SU-DHL-6 (cell line): ENCODE measurements around the gene CDK19.
A peak's percentile ranks its signal among the peaks of the same experiment; 100 is the strongest.

ENCODE experiments used
- H2AFZ ChIP-seq: fragments of 200-600 bp; sonication (generic); 2 replicates; pipeline ENCODE4 v1.6.1; 2014; ENCODE audit warnings: low read depth, mild to moderate bottlenecking, moderate library complexity, mixed read lengths, antibody characterized with exemption, low read length; ENCODE audit not compliant: severe bottlenecking
- H3F3A ChIP-seq: fragments of 200-600 bp; shearing (Covaris generic); 2 replicates; pipeline ENCODE4 v1.6.0; 2016; ENCODE audit warnings: antibody characterized with exemption, mild to moderate bottlenecking; ENCODE audit not compliant: insufficient read depth
- H3K27ac ChIP-seq: fragments of 200-600 bp; sonication (generic); 2 replicates; pipeline ENCODE4 v1.5.1; 2016; ENCODE audit warnings: low read depth, mild to moderate bottlenecking, low read length, moderate library complexity, mixed read lengths
- H3K27me3 ChIP-seq: fragments of 200-600 bp; sonication (generic), shearing (Covaris generic); 2 replicates; pipeline ENCODE4 v1.6.0; 2014; ENCODE audit warnings: mild to moderate bottlenecking, low read length
- H3K36me3 ChIP-seq: fragments of 200-600 bp; sonication (generic); 2 replicates; pipeline ENCODE4 v1.6.1; 2014; ENCODE audit warnings: mild to moderate bottlenecking, low read length, mixed read lengths
- H3K4me2 ChIP-seq: fragments of 300-600, 200-600 bp; shearing (Covaris generic), sonication (generic); 2 replicates; pipeline ENCODE4 v1.6.0; 2014; ENCODE audit warnings: low read length, low read depth, mild to moderate bottlenecking; ENCODE audit not compliant: poor library complexity, severe bottlenecking
- H3K4me3 ChIP-seq: fragments of 200-600 bp; sonication (generic); 2 replicates; pipeline ENCODE4 v1.5.1; 2014; ENCODE audit warnings: antibody characterized with exemption, low read length, mild to moderate bottlenecking, mixed read lengths; ENCODE audit not compliant: insufficient read depth, poor library complexity, severe bottlenecking
- H3K79me2 ChIP-seq: fragments of 200-600 bp; sonication (generic); 2 replicates; pipeline ENCODE4 v1.6.1; 2014; ENCODE audit warnings: mild to moderate bottlenecking, low read length, moderate library complexity; ENCODE audit not compliant: insufficient read depth
- H3K9ac ChIP-seq: fragments of 200-600 bp; sonication (generic); 2 replicates; pipeline ENCODE4 v1.7.0; 2014; ENCODE audit warnings: mild to moderate bottlenecking, low read length
- H3K9me2 ChIP-seq: fragments of 200-600 bp; sonication (generic); replicated peaks from 2 replicates; pipeline ENCODE4 v1.6.1; 2014; ENCODE audit warnings: low read length; ENCODE audit not compliant: insufficient read depth
- H3K9me3 ChIP-seq: fragments of 200-600 bp; sonication (generic); 2 replicates; pipeline ENCODE4 v1.6.1; 2014; ENCODE audit warnings: low read length, mixed read lengths; ENCODE audit not compliant: insufficient read depth
- H4K20me1 ChIP-seq: fragments of 200-600 bp; sonication (generic); 2 replicates; pipeline ENCODE4 v1.6.1; 2014; ENCODE audit warnings: low read depth, mild to moderate bottlenecking, antibody characterized with exemption, low read length, moderate library complexity, mixed read lengths
- CTCF ChIP-seq: fragments of 200-600 bp; sonication (generic); IDR thresholded peaks from one replicate; pipeline ENCODE4 v1.5.1; 2017; ENCODE audit warnings: antibody characterized with exemption, mild to moderate bottlenecking, low read length, moderate library complexity; ENCODE audit not compliant: insufficient read depth, poor library complexity, severe bottlenecking
- EZH2phosphoT487 ChIP-seq: fragments of 200-600 bp; sonication (generic), shearing (Covaris generic); conservative IDR thresholded peaks from 2 replicates; pipeline ENCODE4 v1.6.1; 2018; ENCODE audit warnings: mild to moderate bottlenecking, antibody characterized with exemption, low read length, moderate library complexity, mixed read lengths

Gene CDK19

GRCh38 chr6:110814102-110815014, 911 bp downstream of the CDK19 start:
- Histone ChIP-seq H2AFZ (peak overlapping the region; percentile 72), H4K20me1 (peaks cover 12% of the 10 kb centered on the region), H3F3A (peaks cover 31% of the 10 kb centered on the region), H3K27ac (peak overlapping the region; percentile 84), H3K9ac (peak overlapping the region; percentile 89), H3K36me3 (0 out of 2 replicates have a peak, but pooled peaks cover 6% of the 10 kb centered on the region), H3K9me3 (peaks cover 4% of the 10 kb centered on the region; the same call in 1 of the 2 replicates), H3K79me2 (peaks cover 56% of the 10 kb centered on the region), H3K4me2 (peak overlapping the region; percentile 80), H3K4me3 (peak overlapping the region; percentile 67), H3K27me3 (no peaks in the 10 kb centered on the region), H3K9me2 (no peaks in the 10 kb centered on the region)
- no peak for TF ChIP-seq CTCF
- TF ChIP-seq EZH2phosphoT487, result no peak

GRCh38 chr6:110813338-110814101, 1.7 kb downstream of the CDK19 start:
- Histone ChIP-seq H3K9me2 (no peaks in the 10 kb centered on the region), H4K20me1 (peaks cover 12% of the 10 kb centered on the region), H3K9me3 (peaks cover 4% of the 10 kb centered on the region; the same call in 1 of the 2 replicates), H3F3A (peaks cover 31% of the 10 kb centered on the region), H3K4me3 (peak overlapping the region; percentile 67), H3K4me2 (peak overlapping the region; percentile 80), H3K27ac (peak overlapping the region; percentile 84), H3K27me3 (no peaks in the 10 kb centered on the region), H3K9ac (peak overlapping the region; percentile 89), H2AFZ (no peak overlapping the region), H3K36me3 (0 out of 2 replicates have a peak, but pooled peaks cover 6% of the 10 kb centered on the region), H3K79me2 (peaks cover 63% of the 10 kb centered on the region)
- TF ChIP-seq CTCF (no peak), EZH2phosphoT487 (no peak)

GRCh38 chr6:110812719-110813118, 2.5 kb downstream of the CDK19 start:
- 0 out of 2 replicates have a peak, but pooled peaks cover 6% of the 10 kb centered on the region for H3K36me3 ChIP-seq
- peak overlapping the region; percentile 80 for H3K4me2 ChIP-seq
- no peaks in the 10 kb centered on the region for H3K9me2 ChIP-seq
- peaks cover 12% of the 10 kb centered on the region for H4K20me1 ChIP-seq
- peaks cover 29% of the 10 kb centered on the region for H3F3A ChIP-seq
- peaks cover 4% of the 10 kb centered on the region; the same call in 1 of the 2 replicates for H3K9me3 ChIP-seq
- peak overlapping the region; percentile 67 for H3K4me3 ChIP-seq
- H3K79me2 ChIP-seq, result peaks cover 71% of the 10 kb centered on the region
- no peak overlapping the region; the same call in 1 of the 2 replicates for H3K27ac ChIP-seq
- peak overlapping the region; percentile 89; the same call in 1 of the 2 replicates for H3K9ac ChIP-seq
- TF ChIP-seq EZH2phosphoT487, result no peak
- TF ChIP-seq CTCF, result no peak
- no peak overlapping the region for H2AFZ ChIP-seq
- no peaks in the 10 kb centered on the region for H3K27me3 ChIP-seq
